Aortic smooth muscle cell (primary cell): ENCODE results near the gene TMEM17. TPM values are rescaled to one million over a fixed set of nuclear protein-coding genes. Genes with fewer than 3 reads are reported as not detected.

ENCODE experiments used
- total RNA-seq: library from RNA; depleted of rRNA; stranded (reverse); fragments of >200 nt; gene quantifications from 2 replicates; pipeline ENCODE4 v1.2.3, GENCODE V29; 2014

Gene TMEM17
- 2.2 TPM in 2 replicates for total RNA-seq

DNA sequence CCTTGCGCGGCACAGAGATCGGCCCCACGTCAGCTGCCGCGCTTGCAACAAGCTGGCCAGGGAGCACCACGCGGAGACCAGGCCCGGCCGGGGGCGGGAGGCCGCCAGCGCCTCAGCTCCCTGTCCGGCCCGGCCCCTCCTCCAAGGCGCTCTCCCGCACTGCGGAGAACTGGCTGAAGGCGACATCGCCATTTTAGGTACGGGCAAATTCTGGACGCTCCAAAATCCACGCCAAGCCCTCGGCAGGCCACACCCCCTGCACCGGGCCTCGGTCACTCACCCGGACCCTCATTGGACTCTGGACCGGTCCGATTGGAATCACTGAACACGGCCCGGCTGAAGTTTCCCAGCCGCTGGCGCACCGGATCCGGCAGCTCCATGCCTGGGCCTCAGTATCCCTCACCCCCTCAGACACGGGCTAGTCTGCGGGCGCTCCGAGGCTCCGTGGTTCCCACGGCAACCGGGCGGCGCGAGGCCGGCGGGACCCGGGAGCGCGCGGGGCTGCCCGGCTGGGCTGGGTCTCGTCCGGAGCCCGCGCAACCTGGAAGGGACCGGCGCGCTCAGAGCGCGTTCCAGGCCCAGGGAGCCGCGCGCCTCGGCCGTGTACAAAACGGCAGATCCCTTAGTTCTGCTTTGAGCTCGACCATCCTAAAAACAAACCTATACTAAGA, at the start of gene TMEM17:
Gene TMEM17 (minus strand): TSS at position 446 of the 671 bp plus-strand sequence. CDS start 66 bp downstream, at position 380.

Other genes starting within 250 kb of the TMEM17 start
- gene EHBP1, start 199.5 kb upstream of the TMEM17 start, total RNA-seq: 34.6 and 43.5 TPM in 2 replicates